Right lobe of liver (tissue), 6 donors: Measurements from ENCODE around the gene TUBE1. TPM values are rescaled to one million over a fixed set of nuclear protein-coding genes. Genes with fewer than 3 reads are reported as not detected.

ENCODE experiments used
- ATAC-seq, 4 donors: fragments of 200-7000 bp; cut with Tn5 transposase; one replicate each; pipeline ENCODE4 v1.9.1; 2020; ENCODE audit warnings: mild to moderate bottlenecking in 4 of 4, moderate library complexity in 4 of 4
- DNase-seq, 3 donors: peaks; one replicate each; pipeline ENCODE4 v3.0.0-alpha.2; 2020
- H3K27ac ChIP-seq, 3 donors: fragments of 200-600 bp; one replicate each; pipeline ENCODE4 v1.8.0; 2022
- H3K27me3 ChIP-seq, 2 donors: fragments of 200-600 bp; one replicate each; pipeline ENCODE4 v1.8.0; 2022
- H3K36me3 ChIP-seq, 4 donors: fragments of 200-600 bp; sonication (generic) in 1 of 4; one replicate each; pipeline versions ENCODE4 v1.5.1 to v1.8.0; 2017 to 2022; ENCODE audit warnings: control low read depth in 1 of 4
- H3K4me1 ChIP-seq, 4 donors: fragments of 200-600 bp; sonication (generic) in 1 of 4; one replicate each; pipeline versions ENCODE4 v1.5.1 to v1.8.0; 2017 to 2022; ENCODE audit warnings: control low read depth in 1 of 4
- H3K4me3 ChIP-seq, 3 donors: fragments of 200-600 bp; one replicate each; pipeline ENCODE4 v1.8.0; 2022
- H3K9me3 ChIP-seq, 4 donors: fragments of 200-600 bp; sonication (generic) in 1 of 4; one replicate each; pipeline versions ENCODE4 v1.5.1 to v1.8.0; 2017 to 2022; ENCODE audit warnings: control low read depth in 1 of 4
- POLR2A ChIP-seq: fragments of 450-650 bp; IDR thresholded peaks from one replicate; pipeline ENCODE4 v1.6.1; 2017; ENCODE audit warnings: antibody characterized with exemption, mild to moderate bottlenecking
- WGBS: methylation state at CpG from one replicate; pipeline ENCODE4 v1.1.6; 2018; ENCODE audit warnings: low coverage, low lambda C conversion rate; ENCODE audit not compliant: insufficient coverage; ENCODE audit errors: missing lambda C conversion rate; 5-methylcytosine and 5-hydroxymethylcytosine counted together
- intact Hi-C, 2 donors: fragments of 100-400 bp; cut with DNase I; formaldehyde crosslinking; loops; one replicate each; pipeline versions ENCODE4 v1.11.2 to v1.14.1; 2022
- total RNA-seq, 6 experiments: library from RNA; depleted of rRNA in 2 of 6; stranded (reverse); fragments of >200 nt in 2 of 6; fragmentation: NEBNext Ultra II Directional in 3 of 6; extraction: Animal tissue kit (Norgen Biotek cat#: 25700) in 3 of 6; gene quantifications; one replicate each; pipeline versions ENCODE4 v1.1.0 to v1.2.4, GENCODE V29; 2016 to 2023
- TF ChIP-seq, protein P1 (sequence below), 4 donors: fragments of 200-600 bp in 3 of 4; fragments of 450-650 bp in 1 of 4; IDR thresholded peaks; one replicate each; pipeline versions ENCODE4 v1.5.1 to v1.8.0; 2016 to 2022; ENCODE audit warnings: antibody characterized with exemption in 4 of 4, mild to moderate bottlenecking in 2 of 4
- donor health status: DM: no; HTN: yes; CAD: no.
- donor health status: DM: no; HTN: no; CAD: no.
- donor health status: DM: no; HTN: no; CAD: no.
- donor health status: DM: no; HTN: yes; CAD: no.
- donor health status: DM: no; HTN: yes; CAD: no.

TUBE1 gene
- total RNA-seq, 6 experiments from 2014 or later, result 16.2 to 38.0 (median 27.7) TPM

DNA sequence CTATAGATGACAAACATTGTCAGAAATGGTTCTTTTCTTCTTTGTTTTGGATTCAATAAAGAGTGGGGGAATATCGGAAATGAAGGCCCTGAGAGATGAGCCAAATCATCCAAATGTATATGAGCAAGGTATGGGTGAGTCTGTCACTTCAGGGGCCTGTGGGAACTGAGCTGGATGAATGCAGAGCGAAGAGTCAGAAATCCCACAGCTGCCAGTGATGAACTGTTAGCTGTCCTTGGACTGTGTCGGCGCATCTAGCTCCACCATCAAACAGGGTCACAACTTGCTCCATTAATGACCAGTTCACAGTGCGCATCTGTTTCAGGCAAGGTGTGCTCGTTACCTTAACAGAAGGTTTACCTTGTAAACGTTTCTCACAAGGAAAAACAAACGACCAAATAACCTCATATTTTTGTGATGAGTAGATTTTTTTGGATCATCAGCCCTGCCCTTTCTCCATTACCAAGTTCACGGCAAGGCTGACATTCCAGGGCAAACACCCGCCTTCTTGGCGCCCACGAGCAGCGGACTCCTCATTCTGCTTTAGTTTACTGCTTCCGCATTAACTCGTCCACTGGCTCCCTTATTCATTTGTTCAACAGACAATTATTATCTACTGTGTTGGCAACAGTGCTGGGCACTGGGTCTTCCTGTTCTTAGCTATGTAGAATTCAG is 48.4 kb downstream of the TUBE1 start:
- WGBS, result 80% methylated on average over 15 of the region's 15 CpGs
- Histone ChIP-seq H3K36me3 (no peaks in the 10 kb centered on the region), H3K27ac (no peak overlapping the region), H3K27me3 (no peaks in the 10 kb centered on the region), H3K4me3 (no peak overlapping the region), H3K9me3 (no peaks in the 10 kb centered on the region), H3K4me1 (peaks cover 0 to 3% (median under 1%) of the 10 kb centered on the region in 4 donors)
- DNase-seq, result no peak
- no peak for ATAC-seq
- TF ChIP-seq POLR2A, result no peak
- TF ChIP-seq, protein P1, sequence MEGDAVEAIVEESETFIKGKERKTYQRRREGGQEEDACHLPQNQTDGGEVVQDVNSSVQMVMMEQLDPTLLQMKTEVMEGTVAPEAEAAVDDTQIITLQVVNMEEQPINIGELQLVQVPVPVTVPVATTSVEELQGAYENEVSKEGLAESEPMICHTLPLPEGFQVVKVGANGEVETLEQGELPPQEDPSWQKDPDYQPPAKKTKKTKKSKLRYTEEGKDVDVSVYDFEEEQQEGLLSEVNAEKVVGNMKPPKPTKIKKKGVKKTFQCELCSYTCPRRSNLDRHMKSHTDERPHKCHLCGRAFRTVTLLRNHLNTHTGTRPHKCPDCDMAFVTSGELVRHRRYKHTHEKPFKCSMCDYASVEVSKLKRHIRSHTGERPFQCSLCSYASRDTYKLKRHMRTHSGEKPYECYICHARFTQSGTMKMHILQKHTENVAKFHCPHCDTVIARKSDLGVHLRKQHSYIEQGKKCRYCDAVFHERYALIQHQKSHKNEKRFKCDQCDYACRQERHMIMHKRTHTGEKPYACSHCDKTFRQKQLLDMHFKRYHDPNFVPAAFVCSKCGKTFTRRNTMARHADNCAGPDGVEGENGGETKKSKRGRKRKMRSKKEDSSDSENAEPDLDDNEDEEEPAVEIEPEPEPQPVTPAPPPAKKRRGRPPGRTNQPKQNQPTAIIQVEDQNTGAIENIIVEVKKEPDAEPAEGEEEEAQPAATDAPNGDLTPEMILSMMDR (IDR thresholded peaks at IDR 0.05), result no peak
- intact Hi-C loops, result no loop called here

DNA sequence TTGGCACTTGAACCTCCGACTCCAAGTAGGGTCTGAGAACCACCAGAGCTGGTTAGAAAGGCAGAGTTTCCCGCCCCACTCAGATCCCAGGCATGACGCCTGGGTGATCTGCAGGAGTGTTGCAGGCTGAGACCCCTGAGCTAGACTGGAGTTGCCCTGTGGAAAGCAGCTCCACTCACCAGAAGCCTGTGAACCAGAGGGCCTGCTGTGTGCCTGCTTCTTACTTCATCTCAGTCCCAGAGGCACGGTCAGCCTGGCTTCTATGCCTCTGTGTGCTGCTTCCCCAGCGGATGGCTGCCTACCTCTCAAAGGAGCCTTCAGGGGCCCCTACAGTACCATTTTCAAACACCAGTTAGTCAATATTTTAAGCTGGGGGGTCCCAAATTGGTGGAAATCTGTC is 49.0 kb downstream of the TUBE1 start:
- Histone ChIP-seq H3K27me3 (no peaks in the 10 kb centered on the region), H3K4me1 (peaks cover 0 to 3% (median 0%) of the 10 kb centered on the region in 4 donors), H3K4me3 (no peak overlapping the region), H3K9me3 (no peaks in the 10 kb centered on the region), H3K36me3 (no peaks in the 10 kb centered on the region), H3K27ac (no peak overlapping the region)
- whole genome bisulfite sequencing, result 67% methylated on average over 1 of the region's 5 CpGs
- intact Hi-C loops, result no loop called here
- ATAC-seq, result no peak
- DNase-seq, result no peak
- TF ChIP-seq, protein P1 (IDR thresholded peaks at IDR 0.05), result no peak
- no peak for TF ChIP-seq POLR2A

DNA sequence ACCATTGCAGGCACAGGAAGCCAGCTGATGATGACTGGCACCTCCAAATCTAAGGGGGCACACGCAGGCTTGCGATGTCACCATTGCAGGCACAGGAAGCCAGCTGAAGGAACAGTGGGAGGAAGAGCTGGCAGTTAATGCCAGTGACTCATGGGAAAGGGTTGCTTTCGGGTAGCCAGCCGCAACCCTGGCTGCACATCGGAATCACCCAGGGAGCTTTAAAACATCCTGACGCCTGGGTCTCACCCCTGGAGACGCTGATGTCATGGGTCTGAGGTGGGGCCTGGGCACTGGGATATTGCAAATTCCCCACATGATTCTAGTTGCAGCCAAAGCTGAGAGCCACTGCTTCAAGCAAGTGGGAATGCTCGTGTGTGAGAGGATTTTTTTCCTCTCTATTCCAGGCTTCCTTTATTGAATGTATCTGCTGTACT is 49.5 kb downstream of the TUBE1 start:
- intact Hi-C loops, result no loop called here
- peaks cover 0 to 3% (median 0%) of the 10 kb centered on the region in 4 donors for H3K4me1 ChIP-seq
- 63% methylated on average over 8 of the region's 8 CpGs for WGBS
- H3K36me3 ChIP-seq, result no peaks in the 10 kb centered on the region
- DNase-seq (no peak), ATAC-seq (no peak)
- H3K4me3 ChIP-seq, result no peak overlapping the region
- H3K27me3 ChIP-seq, result no peaks in the 10 kb centered on the region
- TF ChIP-seq, protein P1 (IDR thresholded peaks at IDR 0.05), result no peak
- no peak for TF ChIP-seq POLR2A
- no peak overlapping the region for H3K27ac ChIP-seq
- no peaks in the 10 kb centered on the region for H3K9me3 ChIP-seq

DNA sequence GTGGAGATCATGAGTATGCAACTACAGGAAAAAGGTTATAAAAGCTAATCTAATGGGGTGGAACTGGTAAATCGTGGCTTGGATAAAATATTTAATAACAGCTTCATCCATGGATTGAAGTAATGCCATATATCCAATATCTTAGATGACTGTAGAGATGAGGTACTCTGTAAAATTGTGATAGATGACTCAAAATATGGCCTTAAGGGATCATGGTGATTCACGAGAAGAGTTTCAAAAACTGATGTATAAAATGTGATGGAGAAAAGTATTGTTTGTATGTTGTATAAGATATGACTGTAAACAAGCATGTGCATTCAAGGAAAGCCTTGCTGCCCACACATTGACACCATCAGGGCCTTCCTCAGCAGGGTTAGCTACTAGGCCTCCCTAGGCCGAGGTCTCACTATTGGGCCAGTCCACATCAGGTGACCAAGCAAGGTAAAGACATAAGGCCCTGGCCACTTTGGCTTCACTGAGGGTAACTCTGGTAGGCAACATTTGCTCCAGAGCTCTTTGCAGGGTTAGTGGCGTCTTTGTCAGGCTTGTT is 51.1 kb downstream of the TUBE1 start:
- Histone ChIP-seq H3K27ac (no peak overlapping the region), H3K4me3 (no peak overlapping the region), H3K9me3 (no peaks in the 10 kb centered on the region), H3K27me3 (no peaks in the 10 kb centered on the region), H3K36me3 (no peaks in the 10 kb centered on the region), H3K4me1 (peaks cover 0 to 7% (median 2%) of the 10 kb centered on the region in 4 donors)
- WGBS, result 87% methylated on average over 3 of the region's 4 CpGs
- intact Hi-C loops, result no loop called here
- TF ChIP-seq, protein P1 (IDR thresholded peaks at IDR 0.05), result no peak
- ATAC-seq (no peak), DNase-seq (no peak)
